Coronary artery (tissue), 2 donors: Measurements from ENCODE around the gene MAGI1.
"Not testable (repeated sequence)": the region's sequence is repeated elsewhere in the genome, so short reads cannot be mapped to it uniquely, and the experiment has no call there.

Experiments
- DNase-seq: peaks from one replicate; pipeline ENCODE4 v3.0.0-alpha.2; 2017; ENCODE audit warnings: low spot score
- H3K27ac ChIP-seq, 2 donors: fragments of 200-600 bp; sonication (generic); one replicate each; pipeline ENCODE4 v1.5.1; 2016 to 2019
- H3K4me3 ChIP-seq: fragments of 200-600 bp; sonication (generic); 2 replicates; pipeline ENCODE4 v1.5.1; 2016; ENCODE audit warnings: mild to moderate bottlenecking, moderate library complexity
- CTCF ChIP-seq: fragments of 200-600 bp; sonication (generic); IDR thresholded peaks from one replicate; pipeline ENCODE4 v1.5.1; 2019; ENCODE audit warnings: antibody characterized with exemption

MAGI1 gene

DNA sequence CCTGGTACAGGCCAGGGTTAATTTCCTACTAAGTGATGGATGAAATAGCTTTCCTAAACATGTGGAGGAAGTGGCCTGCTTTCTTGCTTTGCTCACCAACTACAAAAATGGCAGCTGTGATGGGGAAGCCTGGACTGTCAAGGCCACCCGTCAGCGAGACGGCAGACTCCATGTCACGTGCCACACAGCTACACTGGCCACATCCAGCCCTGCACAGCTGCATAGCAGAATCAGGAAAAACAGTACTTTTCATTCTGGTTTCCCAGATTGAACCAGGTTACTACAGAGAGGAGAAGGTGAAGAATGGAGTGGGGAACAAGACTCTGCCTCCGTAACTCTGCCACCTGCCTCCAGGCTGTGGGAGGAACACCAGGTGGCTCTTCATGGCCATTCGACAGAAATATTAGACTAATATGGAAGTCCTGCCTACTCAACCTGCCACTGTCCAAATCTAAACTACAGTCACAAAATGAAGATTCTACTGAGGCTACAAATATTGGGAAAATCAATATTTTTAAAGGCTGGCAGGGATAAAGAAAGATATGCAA lies 174.3 kb downstream of the MAGI1 start:
- DNase-seq: no peak
- Histone ChIP-seq H3K4me3 (no peak overlapping the region), H3K27ac (no peak overlapping the region)
- TF ChIP-seq CTCF: no peak

- no peak overlapping the region for H3K27ac ChIP-seq
- no peak for DNase-seq
- H3K4me3 ChIP-seq: no peak overlapping the region
- TF ChIP-seq CTCF: no peak
These were observed 177.0 kb downstream of the MAGI1 start for GRCh38 chr3:65861718-65862117.

DNA sequence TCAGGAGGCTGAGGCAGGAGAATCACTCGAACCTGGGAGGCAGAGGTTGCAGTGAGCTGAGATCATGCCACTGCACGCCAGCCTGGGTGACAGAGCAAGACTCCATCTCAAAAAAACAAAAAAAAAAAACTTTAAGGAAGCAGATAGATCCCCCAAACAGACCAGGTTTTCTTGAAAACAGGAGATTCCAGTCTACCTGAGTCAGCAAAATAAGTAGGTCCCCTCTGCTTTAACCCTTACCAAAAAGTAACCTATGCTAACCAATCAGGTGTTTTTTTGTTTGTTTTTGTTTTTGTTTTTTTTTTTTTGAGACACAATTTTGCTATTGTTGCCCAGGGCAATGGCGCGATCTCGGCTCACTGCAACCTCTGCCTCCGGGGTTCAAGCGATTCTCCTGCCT lies 179.1 kb downstream of the MAGI1 start:
- H3K27ac ChIP-seq, H3K4me3 ChIP-seq, DNase-seq: not testable (repeated sequence)

DNA sequence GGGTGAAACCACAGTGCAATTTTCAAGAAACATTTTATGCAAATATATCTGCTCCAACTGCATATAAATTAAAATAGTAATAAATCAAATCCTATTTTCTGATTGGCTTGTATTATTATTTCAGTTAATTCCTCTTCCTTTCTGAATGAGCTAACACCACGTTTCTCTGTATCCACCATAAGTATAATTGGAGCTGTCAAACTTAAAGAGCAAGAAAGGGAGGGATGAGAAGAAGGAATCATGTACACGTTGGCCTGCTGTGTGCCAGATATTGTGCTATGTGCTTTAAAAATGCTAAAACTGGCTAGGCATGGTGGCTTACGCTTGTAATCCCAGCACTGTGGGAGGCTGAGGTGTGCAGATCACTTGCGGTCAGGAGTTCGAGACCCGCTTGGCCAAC lies 180.0 kb downstream of the MAGI1 start:
- Histone ChIP-seq H3K27ac (no peak overlapping the region), H3K4me3 (no peak overlapping the region)
- TF ChIP-seq CTCF: no peak
- DNase-seq: no peak

DNA sequence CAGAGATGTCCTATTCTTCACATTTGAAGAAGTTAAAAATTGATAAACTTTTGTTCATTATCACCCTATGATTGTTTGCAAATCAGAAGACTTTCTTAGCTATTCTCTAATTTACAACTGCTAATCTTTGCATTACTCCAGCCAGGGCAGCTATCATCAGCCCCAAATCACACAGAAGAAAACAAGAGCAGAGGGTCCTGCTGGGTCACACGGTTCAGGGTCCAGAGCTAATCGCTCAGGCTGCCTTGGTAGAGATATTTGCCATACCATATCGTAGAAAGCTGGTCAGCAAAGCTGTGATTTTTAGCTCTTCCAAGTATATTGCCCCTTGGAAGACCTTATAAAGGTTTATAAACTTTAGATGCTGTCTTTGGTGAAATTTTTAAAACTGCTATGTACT lies 181.4 kb downstream of the MAGI1 start:
- no peak for TF ChIP-seq CTCF
- Histone ChIP-seq H3K4me3 (no peak overlapping the region), H3K27ac (no peak overlapping the region)
- DNase-seq: no peak

GRCh38 chr3:65856907-65857306 lies 181.8 kb downstream of the MAGI1 start:
- Histone ChIP-seq H3K4me3 (no peak overlapping the region), H3K27ac (no peak overlapping the region)
- TF ChIP-seq CTCF: no peak
- DNase-seq: no peak

DNA sequence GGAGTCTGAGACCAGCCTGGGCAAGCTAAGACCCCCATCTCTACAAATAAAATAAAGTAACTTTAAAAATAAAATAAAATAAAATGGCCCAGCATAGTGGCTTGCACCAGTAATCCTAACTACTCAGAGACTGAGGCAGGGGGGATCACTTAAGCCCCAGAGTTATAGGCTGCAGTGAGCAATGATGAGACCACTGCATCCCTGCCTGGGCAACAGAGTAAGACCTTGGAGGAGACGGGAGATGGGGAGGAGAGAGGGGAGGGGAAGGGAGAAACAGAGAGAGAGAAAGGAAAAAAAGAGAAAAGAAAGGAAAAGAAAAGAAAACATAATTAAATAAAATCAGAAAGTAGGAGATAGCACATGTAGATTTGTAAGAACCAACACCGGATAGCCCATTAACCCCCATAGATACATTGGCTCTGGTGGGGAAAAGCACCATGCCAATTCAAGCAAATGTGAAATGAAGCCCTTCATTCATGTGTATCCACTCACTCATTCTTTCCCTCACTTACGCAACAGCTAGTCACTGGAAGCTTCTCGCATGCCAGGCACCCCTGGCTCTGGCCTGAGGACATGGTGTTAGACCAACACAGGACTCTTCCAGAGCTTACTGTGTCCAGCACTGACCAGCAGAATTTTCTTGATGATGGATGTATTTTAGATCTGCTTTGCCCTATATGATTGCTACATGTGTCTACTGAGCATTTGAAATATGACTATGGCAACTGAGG lies 183.2 kb downstream of the MAGI1 start:
- no peak overlapping the region for H3K27ac ChIP-seq
- DNase-seq: no peak
- no peak for TF ChIP-seq CTCF
- H3K4me3 ChIP-seq: no peak overlapping the region
